HepG2 (cell line): ENCODE measurements around the gene RHBDD1. TPM values are rescaled to one million over a fixed set of nuclear protein-coding genes. Genes with fewer than 3 reads are reported as not detected.

Experiments
- ATAC-seq: fragments of 200-7000 bp; cut with Tn5 transposase; 3 replicates; pipeline ENCODE4 v1.9.1; 2020; ENCODE audit warnings: mild to moderate bottlenecking, moderate library complexity
- BruUV-seq: library from RNA; stranded (reverse); fragments of 400-500 nt; replicated peaks from 2 replicates; lab custom pipeline; 2021; lab: Mats Ljungman, UMichigan
- CTCF ChIA-PET: fragments of 300-600 bp; formaldehyde crosslinking; extraction: SDS; loops from one replicate; lab custom pipeline; 2021; ENCODE audit warnings: low total read pairs, inconsistent platforms, low intra/inter-chr PET ratio; lab: Yijun Ruan, JAX
- POLR2A ChIA-PET: fragments of 350-600 bp; sonication (Branson Sonifier 250); formaldehyde crosslinking; loops from one replicate; lab custom pipeline; 2020; ENCODE audit warnings: antibody characterized with exemption, inconsistent platforms; lab: Yijun Ruan, JAX
- DNase-seq: peaks from one replicate; pipeline ENCODE4 v3.0.0-alpha.2; 2015; ENCODE audit warnings: low spot score
- FAIRE-seq: peaks from 3 replicates; lab custom pipeline; 2011; peaks lifted over from hg19 to GRCh38; lab: Jason Lieb, UNC
- H2AFZ ChIP-seq: one replicate; pipeline ENCODE4 v1.6.1; 2011; ENCODE audit warnings: low read length, inconsistent platforms
- H3K27ac ChIP-seq: fragments of 300-600 bp; 3 replicates; pipeline ENCODE4 v1.8.0; 2011; ENCODE audit warnings: mixed run types, mild to moderate bottlenecking, mixed read lengths, low read length, inconsistent platforms; ENCODE audit not compliant: insufficient read depth; ENCODE audit errors: extremely low read length
- H3K27me3 ChIP-seq, 2 experiments: fragments of 200-600 bp in 1 of 2; 2 replicates in 1 of 2; 3 replicates in 1 of 2; pipeline versions ENCODE4 v1.6.0 to v1.8.0; 2011; ENCODE audit warnings: low read length in 2 of 2, mild to moderate bottlenecking in 2 of 2, moderate library complexity in 2 of 2, inconsistent platforms in 1 of 2; ENCODE audit not compliant: insufficient read depth in 2 of 2, control insufficient read depth in 1 of 2
- H3K36me3 ChIP-seq, 2 experiments: fragments of 200-600 bp in 1 of 2; replicated peaks in 1 of 2; 2 replicates in 1 of 2; 3 replicates in 1 of 2; pipeline versions ENCODE4 v1.5.1 to v1.8.0; 2011; ENCODE audit warnings: low read length in 2 of 2, inconsistent platforms in 1 of 2; ENCODE audit not compliant: insufficient read depth in 2 of 2, control insufficient read depth in 1 of 2
- H3K4me1 ChIP-seq: 2 replicates; pipeline ENCODE4 v1.5.1; 2012; ENCODE audit warnings: low read length, inconsistent platforms; ENCODE audit not compliant: insufficient read depth
- H3K4me2 ChIP-seq: 2 replicates; pipeline ENCODE4 v1.6.0; 2011; ENCODE audit warnings: low read depth, low read length, inconsistent platforms
- H3K4me3 ChIP-seq, 3 experiments: fragments of 200-600 bp in 1 of 3; sonication (generic), shearing (Covaris generic) in 1 of 3; replicated peaks in 1 of 3; 2 replicates each; pipeline ENCODE4 v1.5.1; 2011 to 2016; ENCODE audit warnings: low read length in 3 of 3, inconsistent platforms in 2 of 3, low read depth in 2 of 3, mild to moderate bottlenecking in 2 of 3, control low read depth in 1 of 3, mixed read lengths in 1 of 3; ENCODE audit not compliant: insufficient read depth in 1 of 3
- H3K79me2 ChIP-seq: one replicate; pipeline ENCODE4 v1.6.1; 2011; ENCODE audit warnings: low read length, inconsistent platforms; ENCODE audit not compliant: insufficient read depth
- H3K9ac ChIP-seq: 2 replicates; pipeline ENCODE4 v1.6.0; 2011; ENCODE audit warnings: mild to moderate bottlenecking, low read depth, low read length, inconsistent platforms; ENCODE audit not compliant: insufficient read depth
- H3K9me3 ChIP-seq: 2 replicates; pipeline ENCODE4 v1.5.1; 2012; ENCODE audit warnings: mild to moderate bottlenecking, low read length
- H4K20me1 ChIP-seq: 2 replicates; pipeline ENCODE4 v1.6.0; 2011; ENCODE audit warnings: inconsistent platforms, mild to moderate bottlenecking, low read length, moderate library complexity; ENCODE audit not compliant: insufficient read depth
- HDAC6 ChIP-seq: fragments of 200-600 bp; sonication (generic); IDR thresholded peaks from 2 replicates; pipeline ENCODE4 v1.7.0; 2017; ENCODE audit warnings: mild to moderate bottlenecking, antibody characterized with exemption, low read length, low read depth
- ONECUT2 ChIP-seq: sonication (generic); formaldehyde crosslinking; IDR thresholded peaks from 2 replicates; pipeline ENCODE4 v1.4.0; 2020; ENCODE audit warnings: missing genetic modification reagents
- SMARCC2 ChIP-seq: fragments of 450-650 bp; IDR thresholded peaks from 2 replicates; pipeline ENCODE4 v1.6.1; 2017; ENCODE audit warnings: antibody characterized with exemption, mild to moderate bottlenecking
- SNAI1 ChIP-seq: sonication (generic); formaldehyde crosslinking; IDR thresholded peaks from 2 replicates; pipeline ENCODE4 v1.5.0; 2020; ENCODE audit warnings: mild to moderate bottlenecking, missing genetic modification reagents, borderline replicate concordance
- SPEN ChIP-seq: sonication (generic); formaldehyde crosslinking; IDR thresholded peaks from 2 replicates; pipeline ENCODE4 v1.5.1; 2020; ENCODE audit warnings: low read depth, mild to moderate bottlenecking, missing genetic modification reagents
- TBP ChIP-seq: sonication (generic); formaldehyde crosslinking; IDR thresholded peaks from 2 replicates; pipeline ENCODE4 v1.5.0; 2020; ENCODE audit warnings: missing genetic modification reagents
- ZFP1 ChIP-seq: IDR thresholded peaks from 2 replicates; pipeline ENCODE4 v1.6.1; 2016
- ZNF431 ChIP-seq: sonication (generic); formaldehyde crosslinking; IDR thresholded peaks from 2 replicates; pipeline ENCODE4 v1.9.0; 2022; ENCODE audit warnings: missing genetic modification reagents, low read depth, mild to moderate bottlenecking, borderline replicate concordance
- ZNF597 ChIP-seq: sonication (generic); formaldehyde crosslinking; IDR thresholded peaks from 2 replicates; pipeline ENCODE4 v1.5.0; 2020; ENCODE audit warnings: missing genetic modification reagents
- WGBS: methylation state at CpG from one replicate; pipeline ENCODE4 v1.1.6; 2017; ENCODE audit warnings: low lambda C conversion rate; 5-methylcytosine and 5-hydroxymethylcytosine counted together
- in situ Hi-C: cut with HindIII; loops from 2 replicates; pipeline ENCODE4 v1.10.0; 2017; ENCODE audit warnings: low pct_unique_long_range_greater_than_20kb; ENCODE audit not compliant: extremely low pct_ligation_motif_present
- intact Hi-C: fragments of 100-400 bp; cut with micrococcal nuclease; formaldehyde crosslinking; loops from one replicate; pipeline ENCODE4 v1.10.0; 2022; ENCODE audit not compliant: unreplicated experiment
- polyA plus RNA-seq, 8 experiments: library from polyadenylated mRNA; depleted of rRNA in 3 of 8; stranded (reverse) in 7 of 8; unstranded in 1 of 8; fragments of >200 nt; fragmentation: Illumina TruSeq in 4 of 8; extraction: Trizol in 4 of 8; gene quantifications; 2 replicates each; pipeline versions ENCODE4 v1.2.1 to v1.2.3, GENCODE V29; 2011 to 2016; ENCODE audit warnings: low read depth in 4 of 8, missing spikeins in 1 of 8, mixed read lengths in 1 of 8; ENCODE audit not compliant: insufficient read depth in 1 of 8
- total RNA-seq, 5 experiments: library from RNA; depleted of rRNA; stranded (reverse); fragments of >200 nt; fragmentation: Illumina TruSeq; extraction: Trizol; gene quantifications; 2 replicates each; pipeline ENCODE4 v1.2.3, GENCODE V29; 2016; ENCODE audit warnings: low read depth in 1 of 5
- TF ChIP-seq, protein P1 (sequence below): sonication (generic); formaldehyde crosslinking; conservative IDR thresholded peaks from 2 replicates; pipeline ENCODE4 v1.4.0; 2020; ENCODE audit warnings: missing genetic modification reagents
- TF ChIP-seq, protein P2 (sequence below): sonication (generic); formaldehyde crosslinking; IDR thresholded peaks from 2 replicates; pipeline ENCODE4 v1.5.1; 2020; ENCODE audit warnings: mild to moderate bottlenecking, moderate library complexity, missing genetic modification reagents
- TF ChIP-seq, protein P3 (sequence below): sonication (generic); formaldehyde crosslinking; IDR thresholded peaks from 2 replicates; pipeline ENCODE4 v1.8.0; 2023; ENCODE audit warnings: mild to moderate bottlenecking, missing genetic modification reagents
- TF ChIP-seq, protein P4 (sequence below): sonication (generic); formaldehyde crosslinking; IDR thresholded peaks from 2 replicates; pipeline ENCODE4 v1.4.0; 2020; ENCODE audit warnings: missing genetic modification reagents; ENCODE audit errors: not compliant biosample characterization

RHBDD1 gene
- total and polyA plus RNA-seq, 2 of the 13 experiments (the other 11 are each of a cell fraction or from before 2014, with no cell fraction given), result 8.2 to 9.5 TPM

DNA sequence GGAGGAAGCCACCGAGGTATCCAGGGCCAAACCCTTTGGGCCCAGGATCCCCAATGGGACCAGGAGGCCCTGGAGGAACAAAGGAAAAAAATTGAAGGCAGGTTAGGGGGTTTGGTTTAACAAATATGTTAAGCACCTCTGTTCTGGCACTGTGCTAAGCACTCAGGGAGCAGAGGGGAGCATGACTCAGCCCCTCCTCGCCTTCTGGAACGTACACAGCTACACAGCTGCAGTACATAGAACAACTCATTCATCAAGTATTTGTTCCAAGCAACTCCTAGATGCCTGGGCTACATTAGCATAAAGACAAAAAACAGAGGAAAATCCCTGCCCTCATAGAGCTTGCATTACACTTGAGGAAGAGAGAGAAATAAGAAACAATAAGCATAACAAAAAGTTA is 174.6 kb downstream of the RHBDD1 start:
- BruUV-seq, result no TSS peak
- DNase-seq (no peak), FAIRE-seq (no peak)
- no peaks in the 10 kb centered on the region for H3K79me2 ChIP-seq
- H3K9me3 ChIP-seq, result no peaks in the 10 kb centered on the region
- no peaks in the 10 kb centered on the region for H3K36me3 ChIP-seq
- H3K9ac ChIP-seq, result no peak overlapping the region
- H2AFZ ChIP-seq, result no peak overlapping the region
- H3K27ac ChIP-seq, result no peak overlapping the region
- H3K4me3 ChIP-seq, result no peak overlapping the region
- TF ChIP-seq ZNF597 (CRISPR knock-in tag), result no peak
- TF ChIP-seq, all 625 proteins: peak for 0
- 0% methylated on average over 3 of the region's 3 CpGs for WGBS
- H3K4me1 ChIP-seq, result no peaks in the 10 kb centered on the region
- in situ Hi-C loops (no loop called here), intact Hi-C loops (no loop called here)
- ChIA-PET POLR2A (no interaction called here), CTCF (no interaction called here)
- H3K27me3 ChIP-seq, result peaks cover 0 to 15% of the 10 kb centered on the region in 2 experiments; a peak in 2 of 5 replicates
- ATAC-seq, result peak; percentile 21; the same call in 1 of the 3 replicates
- no peak overlapping the region for H3K4me2 ChIP-seq
- H4K20me1 ChIP-seq, result no peaks in the 10 kb centered on the region

- H3K9ac ChIP-seq, result no peak overlapping the region
- DNase-seq (no peak), FAIRE-seq (no peak), ATAC-seq (no peak)
- H3K27me3 ChIP-seq, result peaks cover 0 to 4% of the 10 kb centered on the region in 2 experiments; a peak in 2 of 5 replicates
- H3K27ac ChIP-seq, result no peak overlapping the region
- no TSS peak for BruUV-seq
- intact Hi-C loops (no loop called here), in situ Hi-C loops (no loop called here)
- H3K4me3 ChIP-seq, result no peak overlapping the region
- no peaks in the 10 kb centered on the region for H4K20me1 ChIP-seq
- ChIA-PET CTCF (no interaction called here), POLR2A (no interaction called here)
- no peak overlapping the region for H3K4me2 ChIP-seq
- WGBS, result 51% methylated on average over 7 of the region's 9 CpGs
- no peaks in the 10 kb centered on the region for H3K79me2 ChIP-seq
- no peak overlapping the region for H2AFZ ChIP-seq
- no peaks in the 10 kb centered on the region for H3K4me1 ChIP-seq
- H3K9me3 ChIP-seq, result no peaks in the 10 kb centered on the region
- H3K36me3 ChIP-seq, result no peaks in the 10 kb centered on the region
- TF ChIP-seq SNAI1 (CRISPR knock-in tag) (no peak), SPEN (no peak), SMARCC2 (no peak), ONECUT2 (CRISPR knock-in tag) (no peak), ZFP1 (no peak), HDAC6 (no peak), ZNF431 (CRISPR knock-in tag) (no peak), TBP (CRISPR knock-in tag) (no peak)
- TF ChIP-seq, protein P1, sequence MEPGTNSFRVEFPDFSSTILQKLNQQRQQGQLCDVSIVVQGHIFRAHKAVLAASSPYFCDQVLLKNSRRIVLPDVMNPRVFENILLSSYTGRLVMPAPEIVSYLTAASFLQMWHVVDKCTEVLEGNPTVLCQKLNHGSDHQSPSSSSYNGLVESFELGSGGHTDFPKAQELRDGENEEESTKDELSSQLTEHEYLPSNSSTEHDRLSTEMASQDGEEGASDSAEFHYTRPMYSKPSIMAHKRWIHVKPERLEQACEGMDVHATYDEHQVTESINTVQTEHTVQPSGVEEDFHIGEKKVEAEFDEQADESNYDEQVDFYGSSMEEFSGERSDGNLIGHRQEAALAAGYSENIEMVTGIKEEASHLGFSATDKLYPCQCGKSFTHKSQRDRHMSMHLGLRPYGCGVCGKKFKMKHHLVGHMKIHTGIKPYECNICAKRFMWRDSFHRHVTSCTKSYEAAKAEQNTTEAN (CRISPR knock-in tag), result no peak
- TF ChIP-seq, protein P2, sequence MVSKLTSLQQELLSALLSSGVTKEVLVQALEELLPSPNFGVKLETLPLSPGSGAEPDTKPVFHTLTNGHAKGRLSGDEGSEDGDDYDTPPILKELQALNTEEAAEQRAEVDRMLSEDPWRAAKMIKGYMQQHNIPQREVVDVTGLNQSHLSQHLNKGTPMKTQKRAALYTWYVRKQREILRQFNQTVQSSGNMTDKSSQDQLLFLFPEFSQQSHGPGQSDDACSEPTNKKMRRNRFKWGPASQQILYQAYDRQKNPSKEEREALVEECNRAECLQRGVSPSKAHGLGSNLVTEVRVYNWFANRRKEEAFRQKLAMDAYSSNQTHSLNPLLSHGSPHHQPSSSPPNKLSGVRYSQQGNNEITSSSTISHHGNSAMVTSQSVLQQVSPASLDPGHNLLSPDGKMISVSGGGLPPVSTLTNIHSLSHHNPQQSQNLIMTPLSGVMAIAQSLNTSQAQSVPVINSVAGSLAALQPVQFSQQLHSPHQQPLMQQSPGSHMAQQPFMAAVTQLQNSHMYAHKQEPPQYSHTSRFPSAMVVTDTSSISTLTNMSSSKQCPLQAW (CRISPR knock-in tag), result no peak
- TF ChIP-seq, protein P3, sequence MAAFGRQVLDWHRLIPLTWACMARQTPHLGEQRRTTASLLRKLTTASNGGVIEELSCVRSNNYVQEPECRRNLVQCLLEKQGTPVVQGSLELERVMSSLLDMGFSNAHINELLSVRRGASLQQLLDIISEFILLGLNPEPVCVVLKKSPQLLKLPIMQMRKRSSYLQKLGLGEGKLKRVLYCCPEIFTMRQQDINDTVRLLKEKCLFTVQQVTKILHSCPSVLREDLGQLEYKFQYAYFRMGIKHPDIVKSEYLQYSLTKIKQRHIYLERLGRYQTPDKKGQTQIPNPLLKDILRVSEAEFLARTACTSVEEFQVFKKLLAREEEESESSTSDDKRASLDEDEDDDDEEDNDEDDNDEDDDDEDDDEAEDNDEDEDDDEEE (CRISPR knock-in tag), result no peak
- TF ChIP-seq, protein P4, sequence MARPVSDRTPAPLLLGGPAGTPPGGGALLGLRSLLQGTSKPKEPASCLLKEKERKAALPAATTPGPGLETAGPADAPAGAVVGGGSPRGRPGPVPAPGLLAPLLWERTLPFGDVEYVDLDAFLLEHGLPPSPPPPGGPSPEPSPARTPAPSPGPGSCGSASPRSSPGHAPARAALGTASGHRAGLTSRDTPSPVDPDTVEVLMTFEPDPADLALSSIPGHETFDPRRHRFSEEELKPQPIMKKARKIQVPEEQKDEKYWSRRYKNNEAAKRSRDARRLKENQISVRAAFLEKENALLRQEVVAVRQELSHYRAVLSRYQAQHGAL, result no peak
Measured at GRCh38 chr2:227013330-227013729, 177.5 kb downstream of the RHBDD1 start.
